ENCODE results near the gene C3orf20.
"Not testable (repeated sequence)": the region's sequence is repeated elsewhere in the genome, so short reads cannot be mapped to it uniquely, and the experiment has no call there.

C3orf20 gene

DNA sequence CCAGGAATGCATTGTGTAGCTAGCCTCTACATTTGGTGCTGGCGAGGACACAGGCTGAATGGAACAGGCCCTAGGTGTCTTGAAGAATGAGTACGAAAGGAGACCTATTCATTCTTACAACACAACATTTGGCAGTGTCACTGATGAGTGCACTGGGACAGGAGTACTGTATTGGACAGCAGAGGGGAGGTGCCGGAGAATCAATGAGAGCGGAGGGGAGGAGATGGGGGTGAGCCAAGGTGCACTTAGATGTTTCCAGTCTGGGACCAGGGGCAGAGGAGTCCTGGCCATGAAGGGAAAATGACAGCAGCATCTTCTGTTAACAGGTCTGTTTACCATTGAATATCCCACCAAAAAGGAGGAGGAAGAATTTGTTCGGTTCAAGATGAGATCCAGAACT lies 53.2 kb downstream of the C3orf20 start:
- DNase-seq (ENCODE audit: insufficient read length, low spot score) (no peak), FAIRE-seq (no peak)
- no peak for TF ChIP-seq CTCF (IDR thresholded peaks at IDR 0.05; ENCODE audit: insufficient read depth, missing control alignments)

DNA sequence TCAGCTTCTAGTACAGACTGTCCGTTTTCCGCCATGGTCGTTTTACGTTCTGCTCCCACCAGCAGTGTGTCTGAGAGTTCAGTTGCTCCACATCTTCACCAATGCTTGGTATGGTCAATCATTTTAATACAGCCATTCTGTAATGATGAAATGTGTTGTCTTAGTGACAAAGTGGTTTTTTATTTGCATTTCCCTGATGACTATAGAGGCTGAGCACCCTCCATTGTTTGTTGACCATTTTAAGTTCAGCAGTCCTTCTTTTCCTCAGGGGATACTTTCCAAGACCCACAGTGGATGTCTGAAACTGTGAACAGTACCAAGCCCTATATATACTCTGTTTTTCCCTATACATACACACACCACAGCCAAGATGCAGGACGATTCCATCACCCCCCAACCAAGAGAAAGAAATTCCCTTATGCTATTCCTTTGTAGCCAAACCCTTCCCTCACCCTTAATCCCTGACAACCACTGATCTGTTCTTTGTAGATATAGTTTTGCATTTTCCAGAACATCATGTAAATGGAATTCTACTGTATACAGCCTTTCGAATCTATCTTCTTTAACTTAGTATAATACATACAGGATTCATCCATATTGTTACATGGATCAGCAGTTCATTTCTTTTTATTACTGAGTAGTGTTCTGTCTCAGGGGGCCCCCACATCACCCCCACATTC lies 55.9 kb downstream of the C3orf20 start:
- DNase-seq (ENCODE audit: insufficient read length, low spot score): no peak
- no peak for TF ChIP-seq CTCF (IDR thresholded peaks at IDR 0.05; ENCODE audit: insufficient read depth, missing control alignments)
- no peak for FAIRE-seq

DNA sequence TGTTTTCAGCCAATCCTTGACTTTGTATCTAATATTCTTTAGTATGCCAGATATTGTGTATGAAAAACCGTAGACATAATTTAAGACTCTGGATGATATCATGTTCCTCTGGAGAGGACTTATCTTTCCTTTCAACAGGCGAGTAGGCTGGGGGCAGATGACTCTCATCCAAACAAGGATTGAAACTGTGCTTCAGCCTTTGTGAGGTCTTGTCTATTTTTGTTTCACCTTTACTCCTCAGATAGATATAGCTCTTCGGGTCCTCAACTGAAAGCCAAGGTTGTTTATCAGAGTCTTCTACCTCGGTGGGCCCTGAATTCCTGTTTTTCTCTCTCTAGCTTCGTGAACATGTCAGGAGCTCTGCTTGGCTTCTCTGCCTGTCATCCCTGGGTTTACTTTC lies 66.0 kb downstream of the C3orf20 start:
- no peak for FAIRE-seq
- no peak for DNase-seq (ENCODE audit: insufficient read length, low spot score)
- no peak for TF ChIP-seq CTCF (IDR thresholded peaks at IDR 0.05; ENCODE audit: insufficient read depth, missing control alignments)

- DNase-seq (ENCODE audit: insufficient read length, low spot score) (no peak), FAIRE-seq (no peak)
- no peak for TF ChIP-seq CTCF (IDR thresholded peaks at IDR 0.05; ENCODE audit: insufficient read depth, missing control alignments)
These were observed 66.6 kb downstream of the C3orf20 start for GRCh38 chr3:14741510-14741909.

DNA sequence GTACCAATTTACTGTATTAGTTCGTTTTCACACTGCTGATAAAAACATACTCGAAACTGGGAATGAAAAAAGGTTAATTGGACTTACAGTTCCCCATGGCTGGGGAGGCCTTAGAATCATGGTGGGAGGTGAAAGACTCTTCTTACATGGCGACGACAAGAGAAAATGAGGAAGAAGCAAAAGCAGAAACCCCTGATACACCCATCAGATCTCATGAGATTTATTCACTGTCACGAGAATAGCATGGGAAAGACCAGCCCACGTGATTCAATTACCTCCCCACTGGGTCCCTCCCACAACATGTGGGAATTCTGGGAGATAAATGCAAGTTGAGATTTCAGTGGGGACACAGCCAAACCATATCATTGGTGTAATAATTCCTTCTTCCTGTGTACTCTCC lies 69.6 kb downstream of the C3orf20 start:
- DNase-seq (ENCODE audit: insufficient read length, low spot score) (no peak), FAIRE-seq (no peak)
- no peak for TF ChIP-seq CTCF (IDR thresholded peaks at IDR 0.05; ENCODE audit: insufficient read depth, missing control alignments)

DNA sequence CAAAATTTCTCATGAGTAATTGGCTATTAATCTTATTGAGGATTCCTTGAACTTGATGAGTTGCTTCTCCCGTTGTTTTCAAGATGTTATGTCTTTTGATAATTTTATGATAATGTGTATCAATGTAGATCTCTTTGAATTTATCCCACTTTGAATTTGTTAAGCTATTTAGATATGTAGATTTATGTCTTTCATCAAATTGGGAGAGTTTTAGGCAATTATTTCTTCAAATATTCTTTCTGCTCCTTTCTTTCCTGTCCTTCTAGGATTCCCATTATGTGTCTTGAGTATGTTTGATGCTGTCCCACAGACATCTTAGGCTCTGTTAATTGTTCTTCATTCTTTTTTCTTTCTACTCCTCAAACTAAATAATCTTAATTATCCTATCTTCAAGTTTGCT lies 75.7 kb downstream of the C3orf20 start:
- no peak for DNase-seq (ENCODE audit: insufficient read length, low spot score)
- no peak for TF ChIP-seq CTCF (IDR thresholded peaks at IDR 0.05; ENCODE audit: insufficient read depth, missing control alignments)
- FAIRE-seq: no peak

GRCh38 chr3:14752979-14753378 lies 78.0 kb downstream of the C3orf20 start:
- DNase-seq (ENCODE audit: insufficient read length, low spot score); FAIRE-seq: not testable (repeated sequence)
